Right hindlimb (tissue), 1 donor: Measurements from ENCODE around the gene CCT8.
A peak's percentile ranks its signal among the peaks of the same experiment; 100 is the strongest.

Experiments
- DNase-seq: peaks from one replicate; pipeline ENCODE4 v3.0.0-alpha.2; 2018

Gene CCT8

GRCh38 chr21:29073222-29074006, at the start of gene CCT8:
TSS of gene CCT8 (minus strand) at chr21:29073648. CDS start at chr21:29073590, 58 bp downstream.
- peak; percentile 99 for DNase-seq

DNA sequence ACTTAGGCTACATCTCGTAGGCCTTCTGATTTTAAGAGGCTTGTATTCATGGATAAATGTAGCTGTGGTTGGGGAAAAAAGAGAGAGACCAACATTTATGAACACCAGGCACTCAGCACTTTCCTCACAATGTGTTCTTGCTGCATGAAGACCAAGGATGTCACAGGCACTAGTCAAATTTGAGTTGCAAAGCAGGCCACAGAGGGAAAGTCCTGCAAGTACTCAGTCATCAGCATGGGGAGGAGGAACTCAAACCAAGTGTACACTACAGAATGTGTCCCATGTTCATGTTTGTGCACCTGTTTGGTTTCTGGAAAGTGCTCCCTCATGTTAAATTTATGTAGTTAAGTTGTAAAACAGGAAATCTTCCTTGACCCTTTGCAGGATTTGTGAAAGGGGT, 48.3 kb upstream of the CCT8 start:
- DNase-seq: no peak

- no peak for DNase-seq
Observed at GRCh38 chr21:29117372-29117955, 44.0 kb upstream of the CCT8 start.

GRCh38 chr21:29115899-29116298, 42.5 kb upstream of the CCT8 start:
- no peak for DNase-seq

DNA sequence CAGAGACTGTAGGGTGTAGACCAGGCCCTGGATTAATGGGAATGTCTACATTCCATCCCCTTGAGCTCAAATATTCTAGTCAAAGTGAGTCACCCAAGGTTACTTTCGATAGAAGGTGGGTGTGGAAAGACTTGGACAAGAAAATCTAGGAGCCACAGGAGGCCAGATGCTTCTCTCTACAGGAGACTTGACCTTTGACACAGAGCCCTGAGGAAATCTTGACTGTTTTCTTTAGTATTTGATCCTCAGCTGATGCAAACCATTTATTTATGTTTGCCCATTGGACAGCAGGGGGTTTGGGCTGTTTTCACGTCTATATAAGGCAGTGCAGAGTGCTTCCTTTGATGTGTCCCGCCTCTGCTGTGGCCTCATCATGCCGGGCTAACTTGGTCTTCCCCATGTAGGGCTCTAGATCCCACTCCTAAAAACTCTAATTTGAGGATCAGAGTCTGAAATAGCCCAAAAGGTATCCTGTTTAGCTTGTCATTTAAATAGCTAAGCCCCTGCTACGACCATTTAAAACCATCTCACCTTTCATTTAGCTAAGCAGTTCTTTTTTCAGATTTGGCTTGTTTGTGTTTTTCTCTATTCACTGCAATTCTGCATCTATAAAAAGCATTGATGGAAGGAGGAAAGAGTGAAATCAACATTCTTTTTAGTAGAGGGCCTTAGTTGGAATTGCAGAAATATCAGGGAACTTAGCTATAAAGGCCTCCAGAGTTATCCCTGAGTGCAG, 41.5 kb upstream of the CCT8 start:
- no peak for DNase-seq

- no peak for DNase-seq
Observed at GRCh38 chr21:29105218-29105617, 31.8 kb upstream of the CCT8 start.

DNA sequence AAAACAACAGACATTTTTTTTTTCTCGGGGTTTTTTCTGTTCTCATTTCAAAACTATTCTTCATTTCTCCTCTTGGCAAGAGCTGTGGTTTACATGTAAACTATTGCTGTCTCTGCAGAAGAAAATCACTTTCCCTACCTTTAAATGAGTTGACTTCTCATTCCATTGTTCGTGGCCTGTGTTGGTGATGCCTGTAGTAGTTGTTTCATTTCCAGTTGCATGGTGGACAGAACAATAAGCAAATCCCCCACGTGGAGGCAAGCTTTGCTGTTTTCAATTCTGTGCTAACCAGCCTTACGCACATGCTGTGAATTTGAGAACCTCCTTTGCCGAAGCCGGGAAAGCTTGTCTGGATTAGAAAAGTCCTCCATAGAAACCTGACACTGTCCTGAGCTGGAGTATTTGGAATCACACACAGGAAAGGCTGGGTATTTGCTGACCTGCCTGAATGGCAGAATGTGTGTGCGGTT, 30.8 kb upstream of the CCT8 start:
- peak; percentile 46 for DNase-seq

- no peak for DNase-seq
Observed at GRCh38 chr21:29102791-29103257, 29.4 kb upstream of the CCT8 start.

DNA sequence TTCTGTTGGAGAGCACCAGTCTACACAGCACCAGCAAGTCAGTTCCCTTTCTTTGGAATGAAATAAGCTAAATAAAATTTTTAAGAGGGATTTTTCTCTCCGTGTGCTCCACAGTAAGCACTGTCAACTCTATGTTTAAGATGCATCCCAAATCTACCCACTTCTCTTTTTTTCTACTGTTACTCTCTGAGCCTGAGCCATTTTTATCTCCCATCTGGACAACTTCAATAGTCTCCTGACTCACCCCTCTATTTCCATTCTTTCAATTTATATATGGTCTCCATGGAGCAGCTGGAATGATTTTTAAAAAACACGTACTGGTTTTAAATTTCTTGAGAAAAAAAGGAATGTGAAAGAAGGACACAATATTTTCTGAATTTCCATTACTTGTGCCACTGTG, 24.7 kb upstream of the CCT8 start:
- DNase-seq: no peak

GRCh38 chr21:29096218-29097015, 23.0 kb upstream of the CCT8 start:
- no peak for DNase-seq

DNA sequence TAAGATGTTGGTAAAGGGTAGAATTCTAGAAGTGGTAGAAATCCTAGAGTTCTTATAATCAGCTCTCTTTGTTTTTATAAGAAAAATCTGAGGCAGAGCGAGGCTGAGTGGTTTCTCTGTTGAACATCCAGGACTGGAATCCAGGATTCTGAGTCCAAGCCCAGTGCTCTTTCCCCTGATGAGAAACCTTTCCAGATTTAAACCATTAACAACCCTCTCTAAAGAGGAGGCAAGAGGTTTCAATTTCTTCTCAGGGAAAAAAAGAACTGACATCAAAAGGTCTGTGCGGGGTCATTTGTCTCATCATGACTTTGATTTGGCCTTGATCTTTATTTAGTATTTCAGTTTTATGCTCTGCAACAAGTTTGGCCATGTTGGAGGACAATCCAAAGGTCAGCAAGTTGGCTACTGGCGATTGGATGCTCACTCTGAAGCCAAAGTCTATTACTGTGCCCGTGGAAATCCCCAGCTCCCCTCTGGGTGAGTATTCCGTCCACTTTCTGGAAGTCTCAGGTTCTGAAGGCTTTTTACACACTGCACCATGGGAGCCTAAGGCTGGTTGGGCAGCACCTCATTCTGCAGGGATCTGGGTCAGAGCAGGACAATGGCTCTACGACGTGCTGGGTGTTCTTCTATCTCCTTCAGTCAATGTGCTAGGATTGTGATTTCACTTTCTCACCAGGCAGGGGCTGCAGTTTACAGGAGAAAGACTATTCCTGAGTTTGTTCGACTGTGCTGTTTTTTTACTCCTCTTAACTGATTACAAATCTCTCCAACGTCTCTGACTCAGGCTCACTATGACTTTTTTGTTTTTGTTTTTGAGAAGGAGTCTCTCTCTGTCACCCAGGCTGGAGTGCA, 18.9 kb upstream of the CCT8 start:
- no peak for DNase-seq

GRCh38 chr21:29091033-29091432, 17.6 kb upstream of the CCT8 start:
- DNase-seq: no peak

- DNase-seq: no peak
Observed at GRCh38 chr21:29085106-29085752, 11.8 kb upstream of the CCT8 start.

DNA sequence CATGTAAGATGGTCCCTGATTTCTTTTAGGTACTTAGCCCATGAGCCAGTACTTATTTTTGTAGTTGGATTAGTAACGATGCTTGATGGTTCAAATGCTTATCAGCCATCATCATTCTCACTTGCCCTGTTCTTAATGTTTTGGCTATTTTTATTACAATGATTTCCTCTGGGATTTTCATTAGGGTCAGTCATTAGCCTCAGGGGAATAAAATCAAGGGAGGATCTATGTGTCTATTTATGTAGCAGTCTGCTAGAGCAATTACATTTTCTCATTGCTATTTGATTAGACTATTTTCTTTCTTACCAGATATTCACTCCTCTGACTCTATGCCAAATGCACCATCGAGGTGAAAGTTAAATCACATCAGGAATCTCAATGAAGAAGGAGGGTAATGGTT, 10.9 kb upstream of the CCT8 start:
- no peak for DNase-seq

DNA sequence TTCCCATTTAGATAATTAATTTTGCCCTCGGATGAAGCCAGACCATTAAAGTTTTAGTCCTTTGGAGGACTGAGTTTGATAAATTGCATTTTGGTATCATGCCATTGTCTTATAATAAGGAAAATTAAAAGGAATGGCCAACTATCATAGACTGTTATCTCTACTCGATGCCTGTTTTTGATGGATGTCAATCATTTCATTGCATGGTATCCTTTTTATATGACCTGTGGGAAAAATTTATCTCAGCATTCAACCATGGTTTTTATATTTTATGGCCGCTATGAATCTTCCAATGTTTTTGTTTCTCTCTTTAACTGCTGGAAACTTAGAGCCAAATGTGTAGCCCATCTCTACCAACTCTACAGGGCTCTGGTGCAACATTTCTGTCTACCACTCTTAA, 9.9 kb upstream of the CCT8 start:
- no peak for DNase-seq

GRCh38 chr21:29082046-29082815, 8.8 kb upstream of the CCT8 start:
- DNase-seq: no peak

DNA sequence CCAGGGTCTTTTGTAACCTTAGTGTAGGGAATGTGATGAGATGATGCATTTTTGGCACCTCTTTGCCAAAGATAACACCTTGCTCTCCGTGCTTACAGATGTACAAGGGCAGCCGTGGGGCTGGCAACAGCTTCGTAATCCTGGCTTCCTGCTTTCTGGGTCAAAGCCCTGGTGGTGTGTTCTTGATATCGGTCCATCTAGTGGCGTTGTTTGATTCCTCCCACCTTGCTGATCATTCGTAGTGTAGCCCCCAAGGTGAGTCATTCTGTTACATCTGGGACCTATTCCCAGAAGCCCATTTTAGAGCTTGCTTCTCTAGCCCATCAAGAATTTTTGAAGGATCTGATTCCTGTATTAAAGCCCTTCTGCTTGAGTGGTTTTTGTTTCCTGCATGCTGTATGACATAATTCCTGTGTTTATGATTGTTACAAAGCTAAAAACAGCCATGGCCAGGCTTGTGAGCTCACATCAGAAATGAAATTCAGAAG, 7.0 kb upstream of the CCT8 start:
- DNase-seq: no peak

DNA sequence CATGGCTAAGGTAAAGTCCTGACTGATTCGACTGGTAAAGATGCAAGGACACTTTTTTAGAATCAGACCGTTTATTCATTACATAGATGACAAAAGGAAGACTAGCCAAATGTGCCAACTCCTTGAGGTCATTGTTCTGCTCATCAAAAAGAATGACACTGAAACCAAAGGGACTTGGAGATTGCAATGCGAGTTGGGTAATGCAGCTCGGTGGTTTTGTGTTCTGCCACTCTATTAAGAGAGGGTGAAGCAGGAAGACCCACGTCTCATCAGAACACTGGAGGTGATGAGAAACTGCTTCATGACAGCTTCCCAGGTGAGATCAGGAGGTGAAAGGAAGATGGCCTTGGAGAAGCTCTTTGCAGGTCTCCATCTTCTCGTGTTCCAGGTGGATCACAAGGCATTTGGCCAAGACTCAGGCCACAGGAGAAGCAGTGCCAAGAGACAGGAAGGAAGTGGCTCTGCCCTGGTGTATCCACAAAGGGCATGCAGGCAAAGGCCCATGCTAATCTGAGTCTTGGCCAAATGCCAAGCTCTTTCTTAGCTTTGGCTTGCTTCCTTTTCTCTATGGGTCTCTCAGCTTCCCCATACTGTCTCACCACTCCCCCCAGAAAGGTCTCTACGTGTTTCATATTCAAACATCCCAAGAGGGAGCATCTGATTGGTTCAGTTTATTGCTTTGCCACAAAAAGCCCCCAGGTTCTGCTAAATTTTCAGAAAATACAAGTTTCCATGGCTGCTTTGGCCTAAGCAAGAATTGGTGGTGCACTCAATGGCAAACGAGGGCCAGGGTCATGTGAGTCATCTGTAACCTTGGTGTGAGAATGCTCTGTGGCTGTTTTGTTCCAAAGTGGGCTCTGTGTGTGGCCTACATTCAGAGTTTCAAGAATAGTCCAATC, 5.7 kb upstream of the CCT8 start:
- no peak for DNase-seq

GRCh38 chr21:29077651-29078090, 4.2 kb upstream of the CCT8 start:
- DNase-seq: peak; percentile 37
